ENCODE results near the gene NME9.

The NME9 gene

GRCh38 chr3:138334608-138335007 is 5.0 kb upstream of the NME9 start:
- DNase-seq: no peak

- no peak for DNase-seq
Observed at GRCh38 chr3:138332472-138333073, 2.9 kb upstream of the NME9 start.

DNA sequence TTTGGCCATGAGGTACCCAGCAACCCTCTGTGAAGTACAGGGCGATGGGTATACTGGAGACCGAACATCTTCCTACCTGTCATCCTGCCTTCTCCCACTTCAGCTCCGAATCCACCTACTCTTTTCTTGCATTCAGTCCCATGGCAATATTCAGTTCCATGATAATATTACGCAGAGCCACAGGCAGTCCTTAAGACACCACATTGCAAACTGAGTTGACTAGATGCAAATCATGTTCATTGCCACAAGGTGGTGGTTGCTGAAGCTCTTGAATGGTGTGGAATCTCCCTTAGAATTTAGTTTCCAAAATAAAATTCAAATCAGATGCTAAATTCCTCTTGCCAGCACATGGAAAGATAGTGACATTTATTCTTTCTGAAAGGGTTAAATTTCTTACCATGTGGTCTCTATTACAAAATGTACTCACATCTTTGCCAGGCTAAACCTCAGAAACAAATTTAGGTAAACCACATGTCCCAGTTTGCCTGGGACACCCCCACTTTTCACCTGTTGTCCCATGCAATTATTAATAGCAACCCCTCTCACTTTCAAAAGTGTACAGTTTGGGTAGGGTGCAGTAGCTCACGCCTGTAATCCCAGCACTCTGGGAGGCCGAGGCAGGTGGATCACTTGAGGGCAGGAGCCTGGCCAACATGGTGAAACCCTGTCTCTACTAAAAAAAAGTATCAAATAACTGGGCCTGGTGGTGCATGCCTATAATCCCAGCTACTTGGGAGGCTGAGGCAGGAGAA is 1.7 kb upstream of the NME9 start:
- no peak for DNase-seq

DNA sequence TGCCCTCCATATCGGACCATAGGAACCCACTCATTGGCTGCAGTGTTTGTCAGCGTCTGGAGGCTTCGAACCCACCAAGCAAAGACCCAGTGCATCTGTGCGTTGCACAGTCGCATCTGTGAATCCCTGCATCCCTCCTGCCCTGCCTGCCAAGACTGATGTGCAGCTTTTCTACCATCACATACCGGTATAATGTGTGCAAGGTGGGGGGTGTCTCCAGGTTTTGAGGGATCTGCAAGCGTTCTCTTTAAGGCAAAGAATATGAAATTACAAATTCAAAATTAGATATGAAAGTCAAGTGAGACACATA is 288 bp upstream of the NME9 start:
- DNase-seq: no peak

GRCh38 chr3:138328341-138328740 is 1.3 kb downstream of the NME9 start:
- DNase-seq: no peak

GRCh38 chr3:138327831-138328230 is 1.8 kb downstream of the NME9 start:
- DNase-seq: no peak

DNA sequence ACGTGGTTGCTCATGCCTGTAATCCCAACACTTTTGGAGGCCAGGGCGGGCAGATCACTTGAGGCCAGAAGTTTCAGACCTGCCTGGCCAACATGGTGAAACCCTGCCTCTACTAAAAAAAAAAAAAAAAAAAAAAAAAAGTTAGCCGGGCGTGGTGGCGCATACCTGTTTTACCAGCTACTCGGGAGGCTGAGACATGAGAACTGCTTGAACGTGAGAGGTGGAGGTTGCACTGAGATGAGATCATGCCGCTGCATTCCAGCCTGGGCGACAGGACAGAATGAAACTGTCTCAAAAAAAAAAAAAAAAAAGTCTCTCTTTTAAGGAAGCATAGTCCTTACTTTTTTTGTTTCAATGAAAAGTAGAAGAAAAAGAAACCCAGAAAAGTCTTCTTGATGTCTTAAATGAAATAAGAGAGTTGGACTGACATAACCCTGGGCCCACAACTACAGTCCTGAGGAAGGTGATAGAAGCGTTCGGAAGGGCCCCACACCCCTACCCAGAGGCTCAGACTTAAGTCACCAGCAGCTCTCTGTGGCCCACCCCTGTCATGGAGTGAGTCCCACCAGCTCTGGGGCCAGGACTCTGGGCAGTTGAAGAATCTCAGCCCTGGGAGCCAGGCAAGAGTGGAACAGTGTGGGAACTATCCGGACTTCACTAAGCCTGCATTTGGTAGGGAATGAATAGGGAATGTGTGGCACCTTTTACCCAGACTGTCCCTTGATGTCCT is 2.6 kb downstream of the NME9 start:
- DNase-seq: no peak

- no peak for DNase-seq
Observed at GRCh38 chr3:138325990-138326389, 3.7 kb downstream of the NME9 start.

GRCh38 chr3:138323971-138324370 is 5.7 kb downstream of the NME9 start:
- no peak for DNase-seq

- DNase-seq: no peak
Observed at GRCh38 chr3:138317687-138318086, 12.0 kb downstream of the NME9 start.

DNA sequence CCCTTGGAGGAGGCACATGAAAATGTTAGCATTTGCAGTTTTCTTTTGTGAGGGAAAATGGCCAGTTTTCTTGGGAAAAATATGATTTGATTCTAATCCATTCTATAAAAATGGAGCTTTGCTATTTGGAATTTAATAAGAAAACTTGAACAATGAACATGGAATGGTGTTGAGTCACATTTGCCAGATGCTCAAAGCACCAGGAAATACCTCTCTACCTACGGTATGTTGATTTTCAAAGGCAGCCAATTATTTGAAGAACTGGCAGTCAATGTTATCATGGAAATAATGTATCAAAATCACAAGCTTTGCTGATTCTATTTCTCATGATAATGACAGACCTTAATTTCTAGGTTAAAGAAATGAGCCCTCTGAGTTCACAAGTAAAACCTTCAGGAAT is 14.9 kb downstream of the NME9 start:
- no peak for DNase-seq

DNA sequence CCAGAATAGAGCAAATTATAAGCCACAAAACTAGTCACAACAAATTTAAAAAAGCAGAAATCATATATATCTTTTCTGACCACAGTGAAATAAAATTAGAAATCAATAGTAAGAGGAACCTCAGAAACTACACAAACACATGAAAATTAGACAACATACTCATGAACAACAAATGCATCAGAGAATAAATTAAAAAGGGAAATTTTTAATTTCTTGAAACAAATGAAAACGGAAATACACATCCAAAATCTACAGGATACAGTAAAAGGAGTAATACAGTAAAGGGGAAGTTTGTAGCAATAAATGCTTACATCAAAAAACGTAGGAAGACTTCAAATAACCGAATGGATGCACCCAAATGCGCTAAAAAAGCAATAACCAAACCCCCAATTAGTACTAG is 19.2 kb downstream of the NME9 start:
- DNase-seq: no peak

GRCh38 chr3:138308783-138309182 is 20.9 kb downstream of the NME9 start:
- DNase-seq: no peak

GRCh38 chr3:138307899-138308298 is 21.8 kb downstream of the NME9 start:
- DNase-seq: no peak

DNA sequence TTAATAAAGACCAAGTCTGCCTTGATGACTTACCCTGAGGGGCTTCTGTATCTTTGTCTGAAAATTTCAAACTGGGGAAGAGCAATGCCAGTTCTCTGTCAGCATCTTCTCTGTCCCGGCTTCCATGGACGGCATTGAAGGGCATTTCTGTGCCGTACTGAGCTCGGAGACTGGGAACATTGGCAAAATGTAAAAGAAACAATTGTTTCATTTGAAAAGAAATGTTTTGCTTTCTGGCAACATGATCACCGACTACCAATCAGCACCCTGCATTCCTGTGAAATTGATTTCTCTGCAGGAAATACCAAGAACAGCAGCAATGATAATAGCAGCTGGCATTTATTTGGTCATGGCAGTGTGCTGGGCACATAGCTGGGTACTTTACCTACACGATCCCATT is 26.2 kb downstream of the NME9 start:
- no peak for DNase-seq

DNA sequence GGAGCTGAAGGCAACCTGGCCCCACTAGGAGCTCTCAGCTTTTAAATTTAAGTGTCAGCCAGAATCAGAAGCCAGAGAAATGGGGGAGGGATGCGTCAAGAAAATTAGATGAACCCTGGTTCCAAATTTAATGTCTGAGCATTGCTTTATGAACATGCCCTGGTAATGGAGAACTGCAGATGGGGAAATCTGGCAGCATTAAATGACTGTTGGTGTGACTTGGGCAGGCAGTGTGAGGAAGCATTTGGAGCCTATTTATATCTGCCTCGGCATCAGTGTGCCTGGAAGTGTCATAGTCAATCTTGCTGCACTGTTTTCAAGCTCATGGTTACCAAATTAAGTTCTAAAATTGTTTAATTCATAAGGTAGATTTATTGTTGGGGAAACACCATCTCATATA is 29.0 kb downstream of the NME9 start:
- DNase-seq: no peak

DNA sequence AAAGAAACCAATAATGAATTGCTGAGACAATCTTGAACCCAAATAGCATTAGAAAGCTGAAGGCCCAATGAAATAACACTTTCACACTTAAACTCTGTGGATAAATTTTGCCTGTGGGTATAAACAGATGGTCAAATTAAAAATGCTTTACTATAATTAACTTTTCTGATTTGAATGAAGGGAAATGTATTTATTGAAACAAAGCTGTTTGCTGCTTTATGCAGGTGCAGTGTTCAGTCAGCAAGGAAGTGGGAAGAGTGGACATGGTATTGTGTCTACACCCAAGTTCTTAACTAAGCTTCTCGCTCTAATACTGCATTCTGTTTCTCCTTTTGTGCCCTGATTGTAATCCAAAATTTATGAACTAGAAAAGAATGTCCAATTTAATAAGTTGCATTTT is 31.8 kb downstream of the NME9 start:
- no peak for DNase-seq

DNA sequence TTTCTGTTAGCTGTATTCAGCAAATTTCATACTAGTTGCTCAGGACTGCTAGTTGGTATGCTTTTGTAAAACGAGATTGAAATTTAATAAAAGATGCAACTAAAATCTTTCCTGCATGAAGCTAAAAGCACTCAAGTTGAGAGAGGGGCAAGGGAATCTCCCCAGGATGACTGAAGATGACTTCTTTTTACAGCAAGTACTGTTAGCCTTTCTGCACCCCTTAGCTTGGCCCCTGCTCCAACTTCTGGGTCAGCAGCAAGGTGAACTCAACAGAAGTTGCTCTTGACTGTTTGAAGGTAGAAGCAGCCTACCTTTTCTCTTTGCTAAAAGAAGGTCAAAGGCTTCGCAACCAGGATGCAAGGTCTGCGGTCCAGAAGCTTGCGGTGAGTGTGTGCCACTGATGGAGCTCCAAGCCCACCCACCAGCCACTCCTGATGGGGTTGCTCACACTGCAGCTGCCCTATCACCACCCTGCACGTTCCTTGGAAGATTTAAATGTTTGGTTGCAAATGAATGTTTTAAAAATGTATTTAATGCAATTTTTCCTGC is 32.5 kb downstream of the NME9 start:
- DNase-seq: no peak

DNA sequence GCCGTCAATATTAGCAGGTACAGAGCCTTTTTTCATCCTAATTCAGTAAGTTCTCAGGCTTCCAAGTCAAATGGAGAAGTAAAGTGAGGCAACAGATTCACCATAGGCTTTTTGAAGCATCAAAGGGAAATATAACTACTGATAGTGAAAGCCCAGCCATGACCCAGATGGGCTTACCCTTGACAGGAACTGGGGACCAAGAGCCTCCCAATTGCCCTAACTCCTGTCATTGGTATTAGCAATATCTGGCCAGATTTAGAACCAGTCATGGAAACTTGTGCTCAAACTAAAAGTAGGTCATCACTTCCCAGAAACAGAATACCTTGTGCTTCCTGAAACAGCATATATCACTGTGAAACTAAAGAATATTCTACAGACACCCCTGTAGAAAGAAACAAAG is 33.0 kb downstream of the NME9 start:
- DNase-seq: no peak

DNA sequence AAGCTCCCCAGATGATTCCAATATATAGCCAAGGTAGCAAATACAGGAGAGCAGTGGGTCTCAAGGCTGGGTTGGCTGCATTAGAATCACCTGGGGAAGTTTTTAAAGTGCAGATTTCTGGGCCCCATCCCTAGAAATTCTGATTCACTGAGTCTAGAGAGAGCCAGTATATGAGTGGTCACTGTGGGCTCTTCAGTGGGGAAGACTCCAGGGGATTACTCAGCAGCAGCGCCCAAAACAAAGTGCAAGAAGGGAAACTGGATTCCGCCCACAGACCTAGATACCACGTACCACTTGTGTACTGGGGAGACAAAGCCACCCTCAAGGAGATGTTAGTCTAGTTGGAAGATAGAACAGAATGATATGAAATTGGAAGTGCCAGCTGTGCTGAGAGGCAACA is 40.0 kb downstream of the NME9 start:
- no peak for DNase-seq

- DNase-seq: no peak
Observed at GRCh38 chr3:138289260-138289659, 40.4 kb downstream of the NME9 start.

DNA sequence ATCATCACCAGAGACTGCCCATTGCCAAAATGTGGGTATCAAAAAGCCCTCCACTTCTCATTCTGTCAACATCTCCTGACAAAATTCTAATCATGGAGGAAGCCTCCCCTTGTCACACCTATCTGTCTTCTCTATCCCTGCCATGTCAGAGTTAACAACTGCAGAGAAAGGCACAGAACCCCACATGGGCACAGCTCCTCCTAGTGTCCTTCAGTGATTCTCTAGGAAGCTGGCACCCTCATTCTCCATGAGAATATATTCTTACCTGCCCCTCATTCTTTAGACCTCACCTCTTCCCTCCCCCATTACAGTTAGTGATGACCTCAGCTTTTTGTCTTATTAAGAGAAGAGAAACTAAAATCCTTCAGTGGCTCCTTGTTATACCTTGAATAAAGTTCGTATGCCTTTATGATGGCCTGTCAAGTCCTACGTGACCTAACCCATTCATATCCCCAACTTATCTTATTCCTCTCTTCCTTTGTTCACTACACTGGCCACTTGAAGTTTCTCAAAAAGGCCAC is 44.6 kb downstream of the NME9 start:
- no peak for DNase-seq

GRCh38 chr3:138284079-138284478 is 45.6 kb downstream of the NME9 start:
- DNase-seq: no peak
